ENCODE results near the gene OXSR1. TPM values are rescaled to one million over a fixed set of nuclear protein-coding genes. Genes with fewer than 3 reads are reported as not detected.

Gene OXSR1
- total and polyA plus RNA-seq, 2 of the 13 experiments (the other 11 are each of a cell fraction or from before 2014, with no cell fraction given) = 27.4 to 32.6 TPM

GRCh38 chr3:38257583-38257982 lies 92.2 kb downstream of the OXSR1 start:
- H3K4me3 ChIP-seq (replicated peaks in 1 of 3; ENCODE audit: insufficient read depth in 1 of 3, low read depth in 2 of 3, low read length in 3 of 3) = no peak overlapping the region
- H4K20me1 ChIP-seq (ENCODE audit: insufficient read depth, low read length) = no peaks in the 10 kb centered on the region
- no peak for TF ChIP-seq ZHX1 (CRISPR knock-in tag; IDR thresholded peaks at IDR 0.05; ENCODE audit: low read depth)
- TF ChIP-seq ZNF446 (CRISPR knock-in tag; IDR thresholded peaks at IDR 0.05) = no peak
- TF ChIP-seq GATAD1 (CRISPR knock-in tag; IDR thresholded peaks at IDR 0.05) = no peak
- no peak for TF ChIP-seq TP53 (CRISPR knock-in tag; conservative IDR thresholded peaks at IDR 0.05)
- TF ChIP-seq ZNF850 (CRISPR knock-in tag; conservative IDR thresholded peaks at IDR 0.05) = no peak
- TF ChIP-seq THRA (CRISPR knock-in tag; IDR thresholded peaks at IDR 0.05; ENCODE audit: borderline replicate concordance) = no peak
- no peak for TF ChIP-seq HOXA5 (CRISPR knock-in tag; IDR thresholded peaks at IDR 0.05)
- TF ChIP-seq RBFOX2 (IDR thresholded peaks at IDR 0.05; ENCODE audit: low read depth, low read length) = no peak
- TF ChIP-seq ZNF512B (CRISPR knock-in tag; IDR thresholded peaks at IDR 0.05; ENCODE audit: borderline replicate concordance) = no peak
- no peak for TF ChIP-seq ZNF430 (CRISPR knock-in tag; IDR thresholded peaks at IDR 0.05)
- no peak for TF ChIP-seq AGO2 (optimal IDR thresholded peaks at IDR 0.05; ENCODE audit: low read depth, low read length)
- H3K36me3 ChIP-seq (replicated peaks in 1 of 2; ENCODE audit: control insufficient read depth in 1 of 2, insufficient read depth in 2 of 2, low read length in 2 of 2) = peaks cover 3 to 24% of the 10 kb centered on the region in 2 experiments; a peak in 4 of 5 replicates
- H3K27ac ChIP-seq (ENCODE audit: extremely low read length, insufficient read depth, low read length) = no peak overlapping the region
- H3K9ac ChIP-seq (ENCODE audit: insufficient read depth, low read depth, low read length) = no peak overlapping the region
- H2AFZ ChIP-seq (ENCODE audit: low read length) = no peak overlapping the region
- BruUV-seq (replicated peaks) = no TSS peak
- peaks cover 9% of the 10 kb centered on the region; the same call in 1 of the 2 replicates for H3K4me1 ChIP-seq (ENCODE audit: insufficient read depth, low read length)
- FAIRE-seq = no peak
- no peaks in the 10 kb centered on the region for H3K27me3 ChIP-seq (ENCODE audit: control insufficient read depth in 1 of 2, insufficient read depth in 2 of 2, low read length in 2 of 2)
- in situ Hi-C loops (cut with HindIII; ENCODE audit: extremely low pct_ligation_motif_present, low pct_unique_long_range_greater_than_20kb) (no loop called here), intact Hi-C loops (cut with micrococcal nuclease; ENCODE audit: unreplicated experiment) (no loop called here)
- no peaks in the 10 kb centered on the region for H3K79me2 ChIP-seq (ENCODE audit: insufficient read depth, low read length)
- ATAC-seq = no peak
- no peaks in the 10 kb centered on the region for H3K9me3 ChIP-seq (ENCODE audit: low read length)
- ChIA-PET POLR2A (no interaction called here), CTCF (ENCODE audit: low intra/inter-chr PET ratio, low total read pairs) (no interaction called here)
- no peak for DNase-seq (ENCODE audit: low spot score)
- no peak overlapping the region for H3K4me2 ChIP-seq (ENCODE audit: low read depth, low read length)
- WGBS (ENCODE audit: low lambda C conversion rate) = 95% methylated on average over 1 of the region's 1 CpG
